GM12874 (cell line): ENCODE data around the gene ATE1.

Experiments used
- CTCF ChIP-seq: IDR thresholded peaks from 2 replicates; pipeline ENCODE4 v1.5.1; 2011; ENCODE audit warnings: low read depth, mild to moderate bottlenecking, control low read depth, low read length, moderate library complexity; ENCODE audit not compliant: insufficient read depth

ATE1 gene

DNA sequence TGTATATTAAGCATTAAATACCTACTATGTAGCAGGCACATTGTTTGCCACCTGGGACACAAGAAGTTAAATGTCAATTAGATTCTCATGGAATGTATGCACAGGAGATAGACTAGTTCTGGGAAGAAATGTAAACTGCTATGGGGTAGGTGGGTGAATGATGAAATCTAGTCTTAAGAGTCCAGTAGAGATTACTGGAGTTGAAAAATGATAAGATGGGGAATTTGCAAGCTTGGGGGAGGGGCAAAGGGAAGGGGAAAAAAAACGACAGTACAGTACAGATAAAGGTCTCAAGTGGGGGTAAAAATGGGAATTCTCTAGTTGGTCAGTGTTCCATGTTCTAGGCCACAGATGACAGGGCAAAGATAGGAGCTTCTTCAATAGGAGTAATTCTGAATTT, 94.4 kb downstream of the ATE1 start:
- no peak for TF ChIP-seq CTCF

DNA sequence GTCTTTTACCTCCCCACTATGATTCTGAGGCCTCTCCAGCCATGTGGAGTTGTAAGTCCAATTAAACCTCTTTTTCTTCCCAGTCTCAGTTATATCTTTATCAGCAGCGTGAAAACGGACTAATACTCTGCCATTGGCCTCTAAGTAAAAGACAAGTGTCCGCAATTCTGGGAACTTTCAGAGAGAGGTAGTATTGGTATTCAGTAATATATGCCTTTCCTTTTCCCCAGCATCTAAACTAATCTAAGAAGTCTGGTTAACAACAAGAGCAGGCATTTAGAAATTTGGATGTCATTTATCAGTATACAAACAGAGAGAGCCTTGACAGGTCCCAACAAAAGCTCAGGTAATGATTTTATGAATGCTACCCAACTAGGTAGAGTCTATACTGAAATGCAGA, 95.2 kb downstream of the ATE1 start:
- TF ChIP-seq CTCF = no peak

DNA sequence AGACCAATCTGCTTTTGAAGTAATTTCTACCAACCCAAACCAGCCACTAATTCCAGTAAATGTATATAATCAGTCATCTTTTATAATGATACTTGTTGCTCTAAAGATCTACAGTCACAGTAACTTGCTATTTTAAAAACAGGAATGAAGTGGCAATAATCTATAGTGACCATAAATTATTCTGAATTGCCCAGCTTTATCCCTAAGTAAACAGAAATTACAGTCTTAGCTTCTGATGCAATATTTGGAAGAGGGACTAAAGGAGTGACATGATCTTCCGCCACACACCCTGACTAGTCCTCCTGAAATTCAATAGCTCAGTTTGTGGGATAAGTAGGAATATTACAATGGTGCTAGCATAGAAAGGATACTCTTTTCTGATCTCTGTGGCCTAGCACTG, 96.1 kb downstream of the ATE1 start:
- no peak for TF ChIP-seq CTCF

DNA sequence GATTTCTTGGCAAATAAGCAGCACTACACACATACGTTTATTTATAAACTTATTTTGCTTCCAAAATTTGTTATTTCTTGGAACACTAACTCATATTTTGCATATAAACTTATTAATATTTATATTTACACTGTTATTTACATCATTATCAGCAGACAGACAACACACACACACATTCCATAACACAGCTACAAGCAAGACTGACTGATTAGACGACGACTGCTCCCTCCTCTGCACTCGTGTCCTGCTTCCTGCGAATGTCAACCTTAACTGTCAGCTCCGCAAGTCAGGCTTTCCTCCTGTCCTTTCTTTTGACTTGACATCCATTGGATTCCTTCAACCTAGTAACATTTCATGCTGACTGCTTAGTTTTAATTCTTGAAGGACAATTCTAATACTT, 96.6 kb downstream of the ATE1 start:
- no peak for TF ChIP-seq CTCF

GRCh38 chr10:121830101-121830500, 97.7 kb downstream of the ATE1 start:
- TF ChIP-seq CTCF = no peak

DNA sequence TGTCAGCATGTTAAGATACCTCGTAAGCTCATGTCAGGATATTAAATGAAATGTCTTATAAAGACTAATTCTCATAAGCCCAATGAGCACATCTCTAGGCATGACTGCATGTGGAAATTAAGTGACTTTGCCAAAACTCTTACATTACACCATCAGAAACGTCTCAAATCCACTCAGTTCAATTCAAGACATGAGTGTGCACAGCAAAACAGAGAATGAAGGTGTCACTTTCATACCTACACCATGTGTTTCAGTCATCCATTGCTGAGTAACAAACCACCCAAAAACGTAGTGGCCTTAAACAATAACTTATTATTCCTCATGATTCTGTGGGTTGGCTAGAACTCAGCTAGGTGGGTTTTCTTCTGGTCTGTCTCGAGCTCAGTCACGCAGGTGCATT, 99.8 kb downstream of the ATE1 start:
- no peak for TF ChIP-seq CTCF

GRCh38 chr10:121823993-121824463, 103.8 kb downstream of the ATE1 start:
- peak; percentile 60 for TF ChIP-seq CTCF

DNA sequence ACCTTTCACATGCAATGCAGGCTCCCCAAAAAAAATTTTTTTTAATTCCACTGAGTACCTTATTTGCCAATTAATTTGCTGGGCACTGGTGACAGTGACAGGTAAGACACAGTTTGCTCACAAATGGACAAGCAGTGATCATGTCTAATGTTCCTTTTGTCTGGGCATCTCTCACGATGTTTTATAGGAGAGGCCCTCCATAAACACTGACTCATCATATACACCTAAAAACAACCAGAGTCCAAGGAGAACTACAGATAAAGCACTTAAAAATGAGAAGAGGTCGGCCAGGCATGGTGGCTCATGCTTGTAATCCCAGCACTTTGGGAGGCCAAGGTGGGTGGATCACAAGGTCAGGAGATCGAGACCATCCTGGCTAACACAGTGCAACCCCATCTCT, 105.1 kb downstream of the ATE1 start:
- TF ChIP-seq CTCF = no peak
